Activated CD4-positive, alpha-beta T cell treated with anti-CD3 and anti-CD28 coated beads, Interleukin-2, amount 50 U/mL, for 24 hours (primary cell): ENCODE measurements around the gene CATSPERD.
"Not testable (repeated sequence)": the region's sequence is repeated elsewhere in the genome, so short reads cannot be mapped to it uniquely, and the experiment has no call there.

Experiments used
- DNase-seq, 2 donors: peaks; one replicate each; pipeline ENCODE4 v3.0.0-alpha.2; 2020; ENCODE audit warnings: low read depth in 1 of 2, low spot score in 1 of 2

CATSPERD gene

DNA sequence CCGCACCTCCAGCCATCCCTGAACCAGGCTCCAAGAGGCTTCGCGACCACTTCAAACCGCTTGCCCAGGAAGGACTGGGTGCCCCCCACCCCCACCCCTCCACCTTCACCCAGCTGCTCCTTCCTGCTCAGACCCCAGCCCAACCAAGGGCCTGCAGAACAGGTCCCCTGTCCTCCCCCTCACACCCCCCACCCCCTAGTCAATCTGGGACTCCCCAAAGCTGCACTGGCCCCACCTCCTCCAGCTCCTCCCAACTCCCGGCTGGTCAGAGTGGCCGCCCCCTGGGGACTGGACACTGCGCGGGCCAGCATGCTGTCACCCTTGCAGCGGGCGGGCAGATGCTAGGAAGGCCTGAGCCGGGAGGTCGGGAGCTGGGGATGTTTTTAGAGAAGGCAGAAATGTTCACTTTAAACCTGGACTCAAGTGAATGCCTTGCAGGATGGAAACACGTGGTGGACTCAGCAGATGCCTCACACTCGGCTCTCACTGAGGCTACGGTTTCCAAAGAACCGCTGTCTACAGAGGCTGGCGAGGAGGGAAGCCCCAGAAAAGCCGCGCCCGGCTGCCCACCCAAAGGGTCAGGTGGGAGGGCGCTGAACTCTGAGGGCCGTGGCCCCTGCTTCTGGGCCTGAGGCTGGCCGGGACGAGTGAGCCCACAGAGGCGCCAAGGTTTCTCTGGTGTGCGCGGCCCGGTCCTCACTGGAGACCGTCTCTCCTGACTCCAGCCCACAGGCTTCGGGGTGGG lies 22.4 kb upstream of the CATSPERD start:
- DNase-seq: no peak

GRCh38 chr19:5698635-5699422 lies 21.6 kb upstream of the CATSPERD start:
- DNase-seq: no peak

DNA sequence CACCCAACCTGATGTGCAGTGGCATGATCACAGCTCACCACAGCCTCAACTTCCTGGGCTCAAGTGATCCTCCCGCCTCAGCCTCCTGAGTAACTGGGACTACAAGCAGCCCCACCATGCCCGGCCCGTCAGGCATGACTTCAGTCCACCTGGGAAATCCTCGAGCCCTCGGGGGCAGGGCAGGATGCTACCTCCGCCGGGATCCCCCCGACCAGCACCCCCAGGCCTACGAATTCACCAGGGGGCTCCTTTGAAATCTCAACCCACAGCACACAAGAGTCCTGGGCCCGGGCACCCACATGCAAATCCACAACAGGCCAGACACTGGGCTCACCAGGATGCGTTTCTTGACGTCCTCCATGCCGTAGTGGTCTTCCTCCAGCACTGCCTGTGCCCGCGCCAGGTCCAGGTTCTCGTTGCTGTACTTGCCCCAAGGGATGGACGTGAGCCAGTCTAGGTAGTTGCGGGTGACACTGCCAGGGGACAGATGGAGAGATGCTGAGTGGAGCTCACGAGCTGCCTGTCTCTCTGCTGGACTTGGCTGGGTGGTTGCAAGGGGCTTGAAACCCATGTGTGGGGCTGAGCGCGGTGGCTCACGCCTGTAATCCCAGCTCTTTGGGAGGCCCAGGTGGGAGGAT lies 19.9 kb upstream of the CATSPERD start:
- no peak for DNase-seq

DNA sequence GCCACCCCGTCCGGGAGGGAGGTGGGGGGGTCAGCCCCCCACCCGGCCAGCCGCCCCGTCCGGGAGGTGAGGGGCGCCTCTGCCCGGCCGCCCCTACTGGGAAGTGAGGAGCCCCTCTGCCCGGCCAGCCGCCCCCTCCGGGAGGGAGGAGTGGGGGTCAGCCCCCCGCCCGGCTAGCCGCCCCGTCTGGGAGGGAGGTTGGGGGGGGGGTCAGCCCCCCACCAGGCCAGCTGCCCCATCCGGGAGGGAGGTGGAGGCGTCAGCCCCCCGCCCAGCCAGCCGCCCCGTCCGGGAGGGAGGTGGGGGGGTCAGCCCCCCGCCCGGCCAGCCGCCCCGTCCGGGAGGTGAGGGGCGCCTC lies 18.4 kb upstream of the CATSPERD start:
- not testable (repeated sequence) for DNase-seq

- DNase-seq: no peak
These were observed 16.3 kb upstream of the CATSPERD start for GRCh38 chr19:5703819-5704818.

GRCh38 chr19:5705552-5705951 lies 14.9 kb upstream of the CATSPERD start:
- no peak for DNase-seq

DNA sequence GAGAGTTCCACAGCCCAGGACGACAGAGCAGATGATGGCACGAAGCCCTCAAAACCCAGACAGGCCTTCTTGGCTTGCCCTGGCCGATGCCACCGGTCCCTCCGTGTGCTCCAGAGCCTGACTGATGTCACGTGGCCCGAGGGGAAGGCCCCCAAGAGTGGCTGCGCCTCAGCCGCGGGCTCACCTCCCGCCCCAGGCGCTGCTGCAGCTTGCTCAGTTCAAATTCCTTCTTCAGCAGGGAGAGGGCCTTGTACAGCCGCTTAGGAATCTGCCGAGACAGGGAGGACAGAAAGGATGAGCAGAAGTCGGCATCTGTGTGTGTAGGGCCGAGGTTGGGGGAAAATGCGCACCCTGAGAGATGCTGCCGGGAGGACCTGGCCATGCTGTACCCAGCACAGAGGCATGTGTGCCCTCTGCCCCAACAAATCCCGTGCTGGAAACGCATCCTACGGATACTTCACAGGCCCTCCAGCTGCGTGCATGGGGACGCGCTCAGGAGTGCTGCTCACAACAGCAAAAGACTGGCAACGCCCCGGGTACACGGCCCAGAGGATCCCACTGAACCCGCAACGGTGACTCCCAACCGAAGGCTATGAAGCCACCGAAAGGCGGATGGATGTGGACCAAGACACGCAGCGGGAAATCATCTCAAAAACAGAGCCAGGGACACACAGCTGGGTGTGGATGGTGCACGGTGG lies 13.4 kb upstream of the CATSPERD start:
- DNase-seq: no peak

DNA sequence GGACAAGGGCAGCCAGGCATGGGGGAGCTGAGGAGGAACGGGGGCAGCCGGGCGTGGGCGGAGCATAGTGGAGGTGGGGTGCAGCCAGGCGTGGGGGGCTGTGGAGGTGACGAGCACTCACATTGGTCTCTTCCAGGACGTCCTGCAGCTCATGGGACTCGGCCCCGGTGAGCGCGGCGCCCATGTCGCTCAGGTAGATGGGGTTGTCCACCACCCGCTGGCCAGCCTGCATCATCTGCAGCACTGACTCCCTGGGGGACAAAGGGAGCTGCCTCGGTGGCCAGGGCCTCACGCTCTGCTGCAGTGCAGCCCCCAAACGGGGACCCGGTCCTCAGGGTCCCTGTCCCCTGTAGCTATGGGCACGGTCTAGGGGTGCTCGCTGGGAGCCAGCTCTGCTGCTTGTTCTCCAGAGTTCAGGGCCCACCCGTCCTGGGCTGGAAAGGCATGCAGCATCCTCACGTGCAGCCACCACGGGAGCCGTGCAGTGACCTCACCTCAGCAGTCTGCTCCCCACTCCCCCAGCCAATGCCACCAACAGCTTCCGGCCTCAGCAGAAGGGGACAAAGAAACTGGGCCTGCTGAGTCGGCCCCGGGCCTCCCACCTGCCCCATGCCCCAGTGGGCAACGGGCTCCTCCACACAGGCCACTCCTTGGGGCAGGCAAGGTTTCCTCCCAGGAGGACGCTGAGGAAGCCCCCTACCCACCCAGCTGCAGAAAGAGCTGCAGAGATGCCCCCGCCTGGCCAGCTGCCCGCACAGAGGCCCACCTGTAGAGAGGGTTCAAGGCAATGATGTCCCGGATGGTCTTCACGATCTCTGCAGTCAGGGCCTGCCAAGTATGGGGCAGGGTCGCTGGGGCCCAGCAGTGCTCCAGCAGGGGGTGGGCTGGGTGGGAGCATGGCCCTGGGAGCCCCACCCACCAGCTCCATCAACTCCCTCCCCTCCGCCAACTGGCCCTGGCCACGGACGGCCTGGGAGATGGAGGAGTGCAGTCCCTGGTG lies 12.6 kb upstream of the CATSPERD start:
- DNase-seq: no peak

DNA sequence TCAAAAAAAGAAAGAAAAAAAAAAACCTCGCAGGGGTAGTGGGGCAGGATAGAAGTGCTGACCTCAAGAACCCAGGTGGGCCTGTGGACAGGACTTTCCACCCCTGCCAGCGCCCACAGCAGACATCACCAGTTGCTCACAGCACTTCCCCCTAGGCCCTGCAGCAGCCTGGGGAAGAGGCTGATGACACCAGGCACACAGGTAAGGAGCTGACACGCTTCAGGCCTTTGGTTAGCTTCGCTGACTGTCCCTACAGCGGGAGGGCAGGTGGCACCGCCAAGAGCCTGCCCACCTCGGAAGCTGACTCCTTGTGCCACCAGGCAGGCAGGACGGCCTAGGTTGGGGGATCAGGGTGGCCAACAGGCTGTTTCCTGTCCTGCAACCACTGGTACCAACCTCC lies 9.4 kb upstream of the CATSPERD start:
- no peak for DNase-seq

GRCh38 chr19:5711713-5712161 lies 8.7 kb upstream of the CATSPERD start:
- no peak for DNase-seq

- DNase-seq: no peak
These were observed 7.2 kb upstream of the CATSPERD start for GRCh38 chr19:5713228-5713627.

DNA sequence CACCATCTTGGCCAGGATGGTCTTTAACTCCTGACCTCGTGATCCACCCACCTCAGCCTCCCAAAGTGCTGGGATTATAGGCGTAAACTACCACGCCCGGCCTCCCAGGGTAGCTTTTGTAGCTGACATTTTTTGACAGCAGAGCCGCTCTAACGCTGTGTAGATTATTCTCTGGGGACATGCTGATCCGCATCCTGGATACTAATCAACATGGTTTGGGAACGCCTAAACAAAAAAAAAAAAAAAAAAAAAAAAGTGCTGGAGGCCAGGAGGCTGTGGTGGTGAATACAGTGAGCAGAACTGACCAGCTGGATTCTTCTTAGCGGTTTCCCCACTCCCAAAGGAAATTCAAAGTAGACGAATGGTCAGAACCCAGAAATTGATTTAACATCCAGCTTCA lies 5.6 kb upstream of the CATSPERD start:
- DNase-seq: no peak

DNA sequence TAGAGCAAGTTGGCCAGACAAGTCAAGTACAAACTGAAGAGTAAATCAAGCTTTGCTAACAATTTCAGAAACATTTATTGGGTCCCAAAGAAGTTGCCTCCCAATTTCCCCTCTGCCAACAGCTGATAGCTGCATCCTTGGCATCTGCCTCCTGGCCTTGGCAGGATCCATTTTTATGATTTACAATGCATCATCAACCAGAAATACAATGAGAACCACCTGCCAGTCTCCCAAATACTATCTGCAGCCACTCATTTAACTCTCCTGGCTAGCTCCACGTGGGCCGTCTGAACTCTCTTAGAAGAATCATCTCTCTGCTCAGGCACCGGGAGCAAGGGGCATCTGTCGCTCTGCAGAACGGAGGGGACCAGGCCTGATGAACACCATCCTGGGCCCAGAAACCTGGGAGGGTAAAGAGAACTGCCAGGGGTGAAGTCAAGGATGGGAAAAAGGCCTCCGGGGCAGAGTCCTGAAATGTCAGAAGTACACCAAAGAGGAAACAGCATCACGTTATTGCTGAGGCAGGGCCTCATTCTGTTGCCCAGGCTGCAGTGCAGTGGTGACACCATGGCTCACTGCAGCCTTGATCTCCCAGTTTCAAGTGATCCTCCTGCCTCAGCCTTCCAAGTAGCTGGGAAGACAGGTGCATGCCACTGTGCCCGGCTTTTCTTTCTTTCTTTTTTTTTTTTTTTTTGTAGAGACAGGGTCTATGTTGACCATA lies 3.1 kb upstream of the CATSPERD start:
- no peak for DNase-seq

DNA sequence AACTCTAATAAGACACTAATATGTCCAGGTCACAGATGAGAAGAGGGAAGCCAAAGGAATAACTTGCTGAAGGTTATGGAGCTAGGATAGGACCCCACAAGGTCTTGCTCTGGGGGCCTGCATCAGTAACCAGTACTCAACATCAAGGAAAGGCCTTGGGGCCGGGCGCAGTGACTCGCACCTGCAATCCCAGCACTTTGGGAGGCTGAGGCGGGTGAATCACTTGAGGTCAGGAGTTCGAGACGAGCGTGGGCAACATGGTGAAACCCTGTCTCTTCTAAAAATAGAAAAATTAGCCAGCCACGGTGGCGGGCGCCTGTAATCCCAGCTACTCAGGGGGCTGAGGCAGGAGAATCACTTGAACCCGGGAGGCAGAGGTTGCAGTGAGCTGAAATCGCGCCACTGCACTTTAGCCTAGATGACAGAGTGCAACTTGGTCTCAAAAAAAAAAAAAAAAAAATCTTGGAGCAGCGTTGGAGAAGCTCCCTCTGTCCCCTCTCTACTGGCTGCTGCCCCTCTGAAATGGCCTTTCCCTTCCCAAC lies 2.3 kb upstream of the CATSPERD start:
- no peak for DNase-seq

DNA sequence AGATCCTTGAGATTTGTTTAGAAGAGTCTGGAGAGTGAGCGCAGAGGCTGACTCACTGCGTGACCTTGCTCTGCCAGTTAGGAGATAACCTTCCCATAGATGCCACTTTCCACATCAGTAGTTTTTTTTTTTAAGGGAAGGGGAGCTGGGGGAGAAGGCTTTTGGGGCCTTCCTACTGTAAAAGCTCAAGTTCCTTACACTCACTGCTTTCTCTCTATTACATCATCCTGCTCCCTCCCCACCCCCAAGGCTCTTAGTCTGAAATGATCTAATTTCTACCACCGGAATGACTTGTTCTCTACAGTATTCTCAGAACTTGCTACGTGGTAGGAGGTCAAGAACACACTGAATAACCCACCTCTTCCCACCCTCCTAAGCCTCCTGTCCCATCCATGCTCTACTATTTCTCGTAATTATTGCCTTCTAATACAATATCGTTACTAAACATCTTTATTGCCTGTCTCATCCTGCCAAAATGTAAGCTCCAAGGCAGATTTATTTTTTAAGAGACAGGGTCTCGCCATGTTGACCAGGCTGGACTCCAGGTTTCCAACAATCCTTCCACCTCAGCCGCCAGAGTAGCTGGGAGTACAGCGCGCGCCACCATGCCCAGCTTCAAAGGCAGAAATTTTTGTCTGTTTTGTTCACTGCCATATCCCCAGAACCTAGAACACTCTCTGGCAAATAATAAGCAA lies 1.7 kb upstream of the CATSPERD start:
- DNase-seq: peak in 1 of 2 donors; percentile 63

DNA sequence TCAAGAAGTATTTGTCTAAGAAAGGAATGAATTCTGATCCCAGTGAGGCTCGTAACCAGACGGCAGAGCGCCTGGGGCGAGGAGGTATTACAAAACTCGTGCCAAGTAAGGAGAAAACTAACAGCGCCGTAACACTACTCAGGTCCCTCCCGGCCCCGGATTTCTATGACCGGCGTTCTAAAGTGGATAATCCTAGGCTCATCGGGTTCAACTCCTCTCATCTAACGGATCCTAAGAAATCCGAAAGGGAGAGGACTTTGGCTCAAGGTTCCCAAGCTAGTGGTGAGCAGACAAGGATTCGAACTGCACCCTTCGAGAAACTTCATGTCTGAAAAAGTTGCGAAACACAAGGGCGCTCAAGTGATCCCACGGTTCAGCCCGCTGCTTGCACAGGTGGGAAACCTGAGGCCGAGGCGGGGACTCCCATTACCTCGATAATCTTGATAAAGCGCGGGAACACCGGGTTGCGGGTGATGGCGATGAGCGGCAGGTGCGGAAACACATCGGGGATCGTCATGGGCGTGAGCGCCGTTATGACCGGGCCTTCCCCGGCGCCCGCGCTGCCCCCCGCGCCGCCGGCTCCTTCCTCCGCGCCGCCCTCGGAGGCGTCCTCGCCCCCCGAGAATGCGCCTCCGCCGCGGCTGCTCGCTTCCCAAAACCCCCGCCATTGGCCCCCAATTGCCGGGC lies 1.0 kb upstream of the CATSPERD start:
- DNase-seq: no peak

GRCh38 chr19:5727453-5728050 lies 7.1 kb downstream of the CATSPERD start:
- DNase-seq: no peak
